HEK293 (cell line): ENCODE measurements around the gene GALNT6.

Experiments used
- CTCF ChIP-seq: fragments of 450-650 bp; formaldehyde crosslinking; IDR thresholded peaks from 2 replicates; pipeline ENCODE4 v1.5.1; 2016; ENCODE audit warnings: missing biosample characterization, missing genetic modification characterization
- GLI2 ChIP-seq: fragments of 450-650 bp; formaldehyde crosslinking; IDR thresholded peaks from 2 replicates; pipeline ENCODE4; 2017; ENCODE audit warnings: missing biosample characterization, missing genetic modification characterization, low read depth, borderline replicate concordance
- PATZ1 ChIP-seq: fragments of 450-650 bp; formaldehyde crosslinking; IDR thresholded peaks from 2 replicates; pipeline ENCODE4 v1.5.1; 2016; ENCODE audit warnings: missing biosample characterization, missing genetic modification characterization
- PRDM6 ChIP-seq: fragments of 450-650 bp; formaldehyde crosslinking; IDR thresholded peaks from 2 replicates; pipeline ENCODE4 v1.5.1; 2017; ENCODE audit warnings: missing biosample characterization, missing genetic modification characterization
- REST ChIP-seq: fragments of 450-650 bp; formaldehyde crosslinking; IDR thresholded peaks from 2 replicates; pipeline ENCODE4 v1.5.1; 2016; ENCODE audit warnings: missing biosample characterization, missing genetic modification characterization
- TRIM28 ChIP-seq: IDR thresholded peaks from 2 replicates; pipeline ENCODE4 v1.6.1; 2011; ENCODE audit warnings: low read length, control low read depth, borderline replicate concordance
- ZNF140 ChIP-seq: fragments of 450-650 bp; formaldehyde crosslinking; IDR thresholded peaks from 2 replicates; pipeline ENCODE4 v1.5.1; 2016; ENCODE audit warnings: missing biosample characterization, missing genetic modification characterization
- ZNF274 ChIP-seq, 2 experiments: fragments of 200-500 bp in 1 of 2; fragments of 450-650 bp in 1 of 2; sonication (Bioruptor generic) in 1 of 2; formaldehyde crosslinking in 1 of 2; IDR thresholded peaks; 2 replicates each; pipeline versions ENCODE4 v1.5.1 to v1.6.1; 2014 to 2016; ENCODE audit warnings: borderline replicate concordance in 1 of 2, inconsistent platforms in 1 of 2, low read length in 1 of 2, missing biosample characterization in 1 of 2, missing genetic modification characterization in 1 of 2
- ZNF311 ChIP-seq: fragments of 450-650 bp; formaldehyde crosslinking; IDR thresholded peaks from 2 replicates; pipeline ENCODE4 v1.5.1; 2017; ENCODE audit warnings: missing biosample characterization, missing genetic modification characterization, borderline replicate concordance
- ZNF433 ChIP-seq: fragments of 450-650 bp; formaldehyde crosslinking; IDR thresholded peaks from 2 replicates; pipeline ENCODE4 v1.5.1; 2016; ENCODE audit warnings: missing biosample characterization, missing genetic modification characterization, low read depth
- ZNF600 ChIP-seq: fragments of 450-650 bp; formaldehyde crosslinking; IDR thresholded peaks from 2 replicates; pipeline ENCODE4 v1.5.1; 2016; ENCODE audit warnings: missing biosample characterization, missing genetic modification characterization
- ZNF768 ChIP-seq: fragments of 450-650 bp; formaldehyde crosslinking; IDR thresholded peaks from 2 replicates; pipeline ENCODE4 v1.5.1; 2018; ENCODE audit warnings: missing biosample characterization, mild to moderate bottlenecking, missing genetic modification characterization
- ZNF785 ChIP-seq: fragments of 450-650 bp; formaldehyde crosslinking; IDR thresholded peaks from 2 replicates; pipeline ENCODE4 v1.5.1; 2016; ENCODE audit warnings: missing biosample characterization, missing genetic modification characterization

GRCh38 chr12:51311389-51311788 is 79.8 kb downstream of the GALNT6 start:
- no peak for TF ChIP-seq ZNF600 (tag by site-specific recombination)
- TF ChIP-seq ZNF433 (tag by site-specific recombination): no peak
- no peak for TF ChIP-seq ZNF274 (IDR thresholded peaks at IDR 0.05; ENCODE audit: low read length)
- TF ChIP-seq ZNF274 (tag by site-specific recombination; IDR thresholded peaks at IDR 0.05; ENCODE audit: borderline replicate concordance): no peak
- no peak for TF ChIP-seq PRDM6 (tag by site-specific recombination)
- TF ChIP-seq ZNF140 (tag by site-specific recombination): no peak
- no peak for TF ChIP-seq REST
- TF ChIP-seq CTCF: no peak
- no peak for TF ChIP-seq TRIM28
- TF ChIP-seq GLI2 (tag by site-specific recombination): no peak
- no peak for TF ChIP-seq PATZ1 (tag by site-specific recombination)
- no peak for TF ChIP-seq ZNF768 (tag by site-specific recombination)
- TF ChIP-seq ZNF785 (tag by site-specific recombination): no peak
- TF ChIP-seq ZNF311 (tag by site-specific recombination): no peak
